GM21360 (cell line): ENCODE data around the gene DDN.

ENCODE experiments used
- ATAC-seq: cut with Tn5 transposase; IDR thresholded peaks from one replicate; pipeline ENCODE4 v1.9.1; 2021; ENCODE audit warnings: mild to moderate bottlenecking, moderate library complexity; ENCODE audit not compliant: unreplicated experiment

The DDN gene

GRCh38 chr12:48969160-48969771, 29.9 kb downstream of the DDN start:
- ATAC-seq: no peak

- no peak for ATAC-seq
These were observed 30.7 kb downstream of the DDN start for GRCh38 chr12:48968467-48968866.

GRCh38 chr12:48967991-48968390, 31.2 kb downstream of the DDN start:
- no peak for ATAC-seq

GRCh38 chr12:48966177-48966895, 32.8 kb downstream of the DDN start:
- no peak for ATAC-seq

- ATAC-seq: no peak
These were observed 33.8 kb downstream of the DDN start for GRCh38 chr12:48965298-48965838.

- no peak for ATAC-seq
These were observed 37.4 kb downstream of the DDN start for GRCh38 chr12:48961801-48962200.

- no peak for ATAC-seq
These were observed 37.8 kb downstream of the DDN start for GRCh38 chr12:48961331-48961730.

GRCh38 chr12:48960834-48961233, 38.3 kb downstream of the DDN start:
- ATAC-seq: no peak

- ATAC-seq: no peak
These were observed 41.2 kb downstream of the DDN start for GRCh38 chr12:48958049-48958388.

GRCh38 chr12:48957141-48958048, 41.8 kb downstream of the DDN start, which contains the start of gene ARF3:
TSS of gene ARF3 (minus strand) at chr12:48957487. CDS start at chr12:48941095, 16,392 bp downstream.
- peak; percentile 82 for ATAC-seq

- ATAC-seq: peak; percentile 20
These were observed 42.7 kb downstream of the DDN start for GRCh38 chr12:48956279-48957140.

- no peak for ATAC-seq
These were observed 44.2 kb downstream of the DDN start for GRCh38 chr12:48954841-48955501.

- ATAC-seq: no peak
These were observed 45.1 kb downstream of the DDN start for GRCh38 chr12:48954061-48954460.

- no peak for ATAC-seq
These were observed 46.5 kb downstream of the DDN start for GRCh38 chr12:48952691-48953090.

GRCh38 chr12:48947727-48948126, 51.4 kb downstream of the DDN start:
- no peak for ATAC-seq

- ATAC-seq: no peak
These were observed 52.2 kb downstream of the DDN start for GRCh38 chr12:48946943-48947342.

- ATAC-seq: no peak
These were observed 53.0 kb downstream of the DDN start for GRCh38 chr12:48946205-48946604.
